Measurements from ENCODE around the gene GADL1.

GADL1 gene

GRCh38 chr3:30894521-30895251 lies at the start of gene GADL1:
Gene GADL1 (minus strand): TSS chr3:30894661. CDS start chr3:30894614, 47 bp downstream.
- Histone ChIP-seq H3K9me3 (ENCODE audit: control insufficient read depth in 5 of 5, low read length in 5 of 5) (no peaks in the 10 kb centered on the region), H3K9ac (ENCODE audit: low read length in 5 of 5) (peak within 1 kb of the TSS in 1 of 5 donors; percentile 56), H3K4me3 (ENCODE audit: low read depth in 1 of 5, low read length in 5 of 5) (peak within 1 kb of the TSS; percentile 66 to 76 (median 69)), H3K27ac (ENCODE audit: low read depth, low read length) (no peak within 1 kb of the TSS), H3K27me3 (ENCODE audit: control insufficient read depth in 5 of 5, insufficient read depth in 4 of 5, low read length in 5 of 5) (peaks cover 0 to 9% (median 8%) of the 10 kb centered on the region in 5 donors), H3K36me3 (ENCODE audit: control insufficient read depth in 5 of 5, insufficient read depth in 5 of 5, low read length in 5 of 5) (no peaks in the 10 kb centered on the region), H3K4me1 (ENCODE audit: control insufficient read depth in 5 of 5, insufficient read depth in 5 of 5, low read length in 5 of 5) (peaks cover 0 to 12% (median 12%) of the 10 kb centered on the region in 5 donors)

- no peak overlapping the region for H3K4me3 ChIP-seq (ENCODE audit: low read depth in 1 of 5, low read length in 5 of 5)
Observed at GRCh38 chr3:30944124-30944523, 49.7 kb upstream of the GADL1 start.

GRCh38 chr3:30943206-30943605 lies 48.7 kb upstream of the GADL1 start:
- H3K27ac ChIP-seq (ENCODE audit: low read depth, low read length) = no peak overlapping the region
- H3K4me3 ChIP-seq (ENCODE audit: low read depth in 1 of 5, low read length in 5 of 5) = no peak overlapping the region
- H3K27me3 ChIP-seq (ENCODE audit: control insufficient read depth in 5 of 5, insufficient read depth in 4 of 5, low read length in 5 of 5) = peaks cover 0 to 2% (median 0%) of the 10 kb centered on the region in 5 donors
- no peak overlapping the region for H3K9ac ChIP-seq (ENCODE audit: low read length in 5 of 5)
- H3K36me3 ChIP-seq (ENCODE audit: control insufficient read depth in 5 of 5, insufficient read depth in 5 of 5, low read length in 5 of 5) = no peaks in the 10 kb centered on the region
- H3K9me3 ChIP-seq (ENCODE audit: control insufficient read depth in 5 of 5, low read length in 5 of 5) = no peaks in the 10 kb centered on the region
- H3K4me1 ChIP-seq (ENCODE audit: control insufficient read depth in 5 of 5, insufficient read depth in 5 of 5, low read length in 5 of 5) = no peaks in the 10 kb centered on the region

More at GRCh38 chr3:30944124-30944523, 49.7 kb upstream of the GADL1 start:
- Histone ChIP-seq H3K27me3 (ENCODE audit: control insufficient read depth in 5 of 5, insufficient read depth in 4 of 5, low read length in 5 of 5) (peaks cover 0 to 2% (median 0%) of the 10 kb centered on the region in 5 donors), H3K27ac (ENCODE audit: low read depth, low read length) (no peak overlapping the region), H3K36me3 (ENCODE audit: control insufficient read depth in 5 of 5, insufficient read depth in 5 of 5, low read length in 5 of 5) (no peaks in the 10 kb centered on the region), H3K9me3 (ENCODE audit: control insufficient read depth in 5 of 5, low read length in 5 of 5) (no peaks in the 10 kb centered on the region), H3K9ac (ENCODE audit: low read length in 5 of 5) (no peak overlapping the region), H3K4me1 (ENCODE audit: control insufficient read depth in 5 of 5, insufficient read depth in 5 of 5, low read length in 5 of 5) (no peaks in the 10 kb centered on the region)

- no peaks in the 10 kb centered on the region for H3K9me3 ChIP-seq (ENCODE audit: control insufficient read depth in 5 of 5, low read length in 5 of 5)
- no peak overlapping the region for H3K9ac ChIP-seq (ENCODE audit: low read length in 5 of 5)
- H3K4me3 ChIP-seq (ENCODE audit: low read depth in 1 of 5, low read length in 5 of 5) = no peak overlapping the region
- H3K27ac ChIP-seq (ENCODE audit: low read depth, low read length) = no peak overlapping the region
- H3K4me1 ChIP-seq (ENCODE audit: control insufficient read depth in 5 of 5, insufficient read depth in 5 of 5, low read length in 5 of 5) = no peaks in the 10 kb centered on the region
- no peaks in the 10 kb centered on the region for H3K36me3 ChIP-seq (ENCODE audit: control insufficient read depth in 5 of 5, insufficient read depth in 5 of 5, low read length in 5 of 5)
- H3K27me3 ChIP-seq (ENCODE audit: control insufficient read depth in 5 of 5, insufficient read depth in 4 of 5, low read length in 5 of 5) = peaks cover 0 to 2% (median 0%) of the 10 kb centered on the region in 5 donors
Observed at GRCh38 chr3:30941342-30941741, 46.9 kb upstream of the GADL1 start.

GRCh38 chr3:30940740-30941139 lies 46.3 kb upstream of the GADL1 start:
- Histone ChIP-seq H3K4me1 (ENCODE audit: control insufficient read depth in 5 of 5, insufficient read depth in 5 of 5, low read length in 5 of 5) (no peaks in the 10 kb centered on the region), H3K9me3 (ENCODE audit: control insufficient read depth in 5 of 5, low read length in 5 of 5) (no peaks in the 10 kb centered on the region), H3K27ac (ENCODE audit: low read depth, low read length) (no peak overlapping the region), H3K27me3 (ENCODE audit: control insufficient read depth in 5 of 5, insufficient read depth in 4 of 5, low read length in 5 of 5) (peaks cover 0 to 2% (median 0%) of the 10 kb centered on the region in 5 donors), H3K4me3 (ENCODE audit: low read depth in 1 of 5, low read length in 5 of 5) (no peak overlapping the region), H3K36me3 (ENCODE audit: control insufficient read depth in 5 of 5, insufficient read depth in 5 of 5, low read length in 5 of 5) (no peaks in the 10 kb centered on the region), H3K9ac (ENCODE audit: low read length in 5 of 5) (no peak overlapping the region)

- Histone ChIP-seq H3K4me3 (ENCODE audit: low read depth in 1 of 5, low read length in 5 of 5) (peak overlapping the region in 1 of 5 donors; percentile 30), H3K27ac (ENCODE audit: low read depth, low read length) (no peak overlapping the region), H3K9me3 (ENCODE audit: control insufficient read depth in 5 of 5, low read length in 5 of 5) (no peaks in the 10 kb centered on the region), H3K9ac (ENCODE audit: low read length in 5 of 5) (no peak overlapping the region), H3K36me3 (ENCODE audit: control insufficient read depth in 5 of 5, insufficient read depth in 5 of 5, low read length in 5 of 5) (no peaks in the 10 kb centered on the region), H3K4me1 (ENCODE audit: control insufficient read depth in 5 of 5, insufficient read depth in 5 of 5, low read length in 5 of 5) (peaks cover 0 to 6% (median 0%) of the 10 kb centered on the region in 5 donors), H3K27me3 (ENCODE audit: control insufficient read depth in 5 of 5, insufficient read depth in 4 of 5, low read length in 5 of 5) (no peaks in the 10 kb centered on the region)
Observed at GRCh38 chr3:30934208-30934550, 39.7 kb upstream of the GADL1 start.

- Histone ChIP-seq H3K27ac (ENCODE audit: low read depth, low read length) (no peak overlapping the region), H3K9me3 (ENCODE audit: control insufficient read depth in 5 of 5, low read length in 5 of 5) (no peaks in the 10 kb centered on the region), H3K4me1 (ENCODE audit: control insufficient read depth in 5 of 5, insufficient read depth in 5 of 5, low read length in 5 of 5) (peaks cover 0 to 6% (median 0%) of the 10 kb centered on the region in 5 donors), H3K36me3 (ENCODE audit: control insufficient read depth in 5 of 5, insufficient read depth in 5 of 5, low read length in 5 of 5) (no peaks in the 10 kb centered on the region), H3K9ac (ENCODE audit: low read length in 5 of 5) (no peak overlapping the region), H3K27me3 (ENCODE audit: control insufficient read depth in 5 of 5, insufficient read depth in 4 of 5, low read length in 5 of 5) (no peaks in the 10 kb centered on the region), H3K4me3 (ENCODE audit: low read depth in 1 of 5, low read length in 5 of 5) (peak overlapping the region in 1 of 5 donors; percentile 30)
Observed at GRCh38 chr3:30933478-30934207, 39.2 kb upstream of the GADL1 start.

GRCh38 chr3:30932513-30933098 lies 38.1 kb upstream of the GADL1 start:
- no peaks in the 10 kb centered on the region for H3K36me3 ChIP-seq (ENCODE audit: control insufficient read depth in 5 of 5, insufficient read depth in 5 of 5, low read length in 5 of 5)
- no peak overlapping the region for H3K4me3 ChIP-seq (ENCODE audit: low read depth in 1 of 5, low read length in 5 of 5)
- H3K9ac ChIP-seq (ENCODE audit: low read length in 5 of 5) = no peak overlapping the region
- peaks cover 0 to 6% (median 0%) of the 10 kb centered on the region in 5 donors for H3K4me1 ChIP-seq (ENCODE audit: control insufficient read depth in 5 of 5, insufficient read depth in 5 of 5, low read length in 5 of 5)
- no peaks in the 10 kb centered on the region for H3K27me3 ChIP-seq (ENCODE audit: control insufficient read depth in 5 of 5, insufficient read depth in 4 of 5, low read length in 5 of 5)
- H3K9me3 ChIP-seq (ENCODE audit: control insufficient read depth in 5 of 5, low read length in 5 of 5) = no peaks in the 10 kb centered on the region
- no peak overlapping the region for H3K27ac ChIP-seq (ENCODE audit: low read depth, low read length)

- no peaks in the 10 kb centered on the region for H3K36me3 ChIP-seq (ENCODE audit: control insufficient read depth in 5 of 5, insufficient read depth in 5 of 5, low read length in 5 of 5)
- H3K27me3 ChIP-seq (ENCODE audit: control insufficient read depth in 5 of 5, insufficient read depth in 4 of 5, low read length in 5 of 5) = peaks cover 0 to 5% (median 0%) of the 10 kb centered on the region in 5 donors
- no peak overlapping the region for H3K9ac ChIP-seq (ENCODE audit: low read length in 5 of 5)
- H3K27ac ChIP-seq (ENCODE audit: low read depth, low read length) = no peak overlapping the region
- H3K4me3 ChIP-seq (ENCODE audit: low read depth in 1 of 5, low read length in 5 of 5) = no peak overlapping the region
- H3K4me1 ChIP-seq (ENCODE audit: control insufficient read depth in 5 of 5, insufficient read depth in 5 of 5, low read length in 5 of 5) = no peaks in the 10 kb centered on the region
- peaks cover 0 to 4% (median 0%) of the 10 kb centered on the region in 5 donors for H3K9me3 ChIP-seq (ENCODE audit: control insufficient read depth in 5 of 5, low read length in 5 of 5)
Observed at GRCh38 chr3:30924763-30925162, 30.3 kb upstream of the GADL1 start.

GRCh38 chr3:30919564-30919963 lies 25.1 kb upstream of the GADL1 start:
- no peak overlapping the region for H3K4me3 ChIP-seq (ENCODE audit: low read depth in 1 of 5, low read length in 5 of 5)
- H3K27ac ChIP-seq (ENCODE audit: low read depth, low read length) = no peak overlapping the region
- H3K36me3 ChIP-seq (ENCODE audit: control insufficient read depth in 5 of 5, insufficient read depth in 5 of 5, low read length in 5 of 5) = no peaks in the 10 kb centered on the region
- no peak overlapping the region for H3K9ac ChIP-seq (ENCODE audit: low read length in 5 of 5)
- H3K4me1 ChIP-seq (ENCODE audit: control insufficient read depth in 5 of 5, insufficient read depth in 5 of 5, low read length in 5 of 5) = no peaks in the 10 kb centered on the region
- peaks cover 0 to 4% (median 0%) of the 10 kb centered on the region in 5 donors for H3K9me3 ChIP-seq (ENCODE audit: control insufficient read depth in 5 of 5, low read length in 5 of 5)
- H3K27me3 ChIP-seq (ENCODE audit: control insufficient read depth in 5 of 5, insufficient read depth in 4 of 5, low read length in 5 of 5) = no peaks in the 10 kb centered on the region
